Activated gamma-delta T cell treated with Interleukin-2 at 50 U/mL for 16 hours (primary cell): ENCODE data around the gene MPP7.

Experiments
- DNase-seq: peaks from one replicate; pipeline ENCODE4 v3.0.0-alpha.2; 2020

Gene MPP7

DNA sequence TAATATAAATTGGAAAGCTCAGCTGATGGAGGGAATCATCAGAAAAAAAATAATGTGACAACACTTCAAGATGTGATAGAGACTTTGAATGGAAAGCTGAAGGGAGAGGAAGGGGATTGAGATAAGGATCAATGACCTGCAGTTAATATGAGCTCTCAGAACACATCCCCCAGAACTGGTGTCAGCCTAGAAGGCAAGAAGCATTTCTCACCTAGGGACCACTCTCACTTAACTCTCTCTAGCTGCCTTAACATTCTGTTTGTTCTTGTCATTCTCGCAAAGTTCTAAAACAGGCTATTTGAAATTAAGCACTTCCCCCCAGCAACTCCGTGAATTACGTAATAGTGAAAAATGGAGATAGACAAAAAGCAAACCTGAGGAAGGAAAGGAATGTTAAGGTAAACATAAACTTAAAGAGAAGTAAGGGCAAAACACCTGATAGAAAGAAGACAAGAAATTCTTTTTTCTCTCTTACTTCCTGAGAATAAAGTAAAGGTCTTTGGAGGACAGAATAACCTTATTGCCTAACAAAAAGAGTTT is 1.2 kb upstream of the MPP7 start:
- DNase-seq = no peak

DNA sequence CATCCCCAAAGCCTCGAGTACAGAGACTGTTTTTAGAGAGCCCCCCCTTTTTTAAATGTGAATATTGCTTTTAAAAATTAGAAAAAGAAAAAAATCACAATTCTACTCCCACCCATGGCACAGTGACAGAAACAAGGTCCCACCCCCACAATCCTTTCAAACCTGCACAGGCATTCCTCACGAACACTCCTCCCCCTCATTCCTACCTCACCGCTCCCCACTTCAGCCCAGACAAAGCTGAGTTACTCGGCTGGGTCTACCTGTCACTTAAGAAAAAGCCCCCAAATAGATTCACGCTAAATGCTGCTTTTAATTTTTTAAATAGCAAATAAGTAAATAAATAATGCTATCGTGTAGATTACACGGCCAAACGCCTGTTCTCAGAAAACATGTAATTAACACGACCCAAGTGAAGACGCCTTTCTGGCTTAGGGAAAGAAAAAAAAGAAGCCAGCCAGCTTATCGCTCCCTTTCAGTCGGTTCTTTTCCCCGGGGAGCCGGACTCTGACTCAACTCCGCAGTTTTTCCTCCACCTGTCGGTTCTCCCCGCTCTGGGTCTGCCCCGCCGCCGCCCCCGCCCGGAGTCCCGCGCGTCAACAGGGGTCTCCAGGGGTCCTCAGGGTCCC is 739 bp downstream of the MPP7 start:
- no peak for DNase-seq

DNA sequence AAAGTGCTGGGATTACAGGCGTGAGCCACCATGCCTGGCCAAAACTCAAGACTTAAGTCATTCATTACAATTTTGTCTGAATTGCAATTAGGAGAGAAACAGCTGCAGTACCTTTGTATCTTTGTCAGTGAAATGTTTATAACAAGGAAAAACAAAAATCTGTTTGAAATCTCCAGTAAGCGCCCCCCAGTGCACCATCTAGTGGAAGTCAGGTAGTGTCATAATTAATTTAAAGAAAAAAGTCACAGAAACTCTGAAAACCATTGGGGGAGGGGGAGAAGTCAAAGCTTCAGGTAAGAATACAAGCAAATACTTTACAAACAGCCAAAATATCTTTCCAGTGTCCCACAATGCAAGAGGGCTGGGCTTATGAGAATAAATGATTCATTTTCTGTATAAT is 2.8 kb downstream of the MPP7 start:
- no peak for DNase-seq

DNA sequence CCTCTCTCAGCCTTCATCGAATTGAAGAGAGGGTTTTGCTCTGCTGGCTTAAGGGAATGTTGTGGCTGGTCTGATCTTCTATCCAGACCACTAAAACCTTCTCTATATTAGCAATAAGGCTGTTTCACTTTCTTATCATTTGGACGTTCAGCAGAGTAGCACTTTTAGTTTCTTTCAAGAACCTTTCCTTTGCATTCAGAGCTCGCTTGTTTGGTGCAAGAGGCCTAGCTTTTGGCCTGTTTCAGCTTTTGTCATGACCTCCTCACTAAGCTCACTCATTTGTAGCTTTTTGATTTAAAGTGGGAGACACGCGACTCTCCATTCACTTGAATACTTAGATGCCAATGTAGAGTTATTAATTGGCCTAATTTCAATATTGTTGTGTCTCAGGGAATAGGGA is 3.9 kb downstream of the MPP7 start:
- no peak for DNase-seq

DNA sequence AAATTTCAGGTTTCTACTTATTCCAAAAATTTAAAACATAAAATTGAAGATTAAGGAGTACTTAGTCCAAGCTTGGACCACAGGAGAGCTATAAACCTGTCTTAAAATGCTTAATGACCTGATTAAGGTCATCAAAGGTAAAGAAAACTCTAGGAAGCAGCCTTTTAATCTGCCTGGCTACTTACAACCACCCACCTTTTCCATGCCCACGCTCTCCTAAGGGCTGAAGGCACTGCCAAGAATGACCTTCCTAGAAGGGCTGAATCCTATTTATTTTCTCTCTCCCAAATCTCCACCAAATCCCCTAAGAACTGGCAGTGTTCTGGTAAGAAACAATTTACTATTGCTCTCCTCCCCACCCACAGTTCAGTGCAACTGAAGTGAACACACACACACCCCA is 6.8 kb downstream of the MPP7 start:
- no peak for DNase-seq

DNA sequence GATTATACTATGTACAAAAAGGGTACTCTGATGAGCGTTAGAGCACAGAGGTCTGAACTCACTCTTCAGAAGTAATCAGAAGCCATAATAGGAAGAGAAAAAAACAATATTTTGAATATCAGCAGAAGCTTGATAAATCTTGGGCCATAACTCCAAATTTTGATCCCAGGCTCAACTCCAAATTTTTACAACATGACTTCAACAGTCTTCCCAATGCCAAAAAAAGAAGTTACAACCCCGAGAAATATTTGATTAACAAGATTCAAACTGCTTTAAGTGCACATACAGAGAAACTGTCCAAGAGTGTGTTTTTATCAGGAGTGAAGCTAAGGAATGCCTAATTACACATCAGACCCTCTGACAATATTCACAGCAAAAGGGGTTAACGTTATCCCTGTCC is 7.5 kb downstream of the MPP7 start:
- no peak for DNase-seq

DNA sequence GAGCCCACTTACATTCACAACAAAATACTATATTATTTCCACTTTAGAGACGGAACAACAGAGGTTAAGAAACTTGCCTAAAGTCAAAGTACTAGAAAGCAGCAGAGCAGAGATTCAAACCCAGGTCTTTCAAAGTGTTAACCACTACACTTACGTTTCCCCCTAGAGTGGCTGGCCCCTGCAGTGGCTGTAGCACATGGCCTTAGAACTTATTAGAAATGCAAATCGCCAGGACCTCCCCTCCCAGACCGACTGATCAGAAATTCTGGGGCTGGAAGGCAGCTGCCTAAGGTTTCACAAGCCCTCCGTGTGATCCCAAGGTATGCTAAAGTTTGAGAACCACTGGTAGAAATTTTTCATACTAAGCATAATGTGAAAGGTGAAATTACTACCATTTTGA is 8.1 kb downstream of the MPP7 start:
- DNase-seq = no peak

DNA sequence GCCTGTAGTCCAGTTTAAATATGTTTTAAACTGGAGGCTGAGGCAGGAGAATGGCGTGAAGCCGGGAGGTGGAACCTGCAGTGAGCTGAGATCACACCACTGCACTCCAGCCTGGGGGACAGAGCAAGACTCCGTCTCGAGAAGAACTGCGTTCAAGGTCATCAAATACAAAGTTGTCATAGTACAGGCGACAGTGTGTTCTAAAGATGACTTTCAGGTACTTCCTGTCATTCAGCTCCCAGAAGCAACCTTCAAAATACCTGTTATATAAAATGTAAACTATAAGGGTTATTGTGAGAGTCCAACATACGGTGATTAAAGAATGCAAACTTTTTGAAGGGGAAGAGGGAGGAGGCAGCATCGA is 8.7 kb downstream of the MPP7 start:
- no peak for DNase-seq

DNA sequence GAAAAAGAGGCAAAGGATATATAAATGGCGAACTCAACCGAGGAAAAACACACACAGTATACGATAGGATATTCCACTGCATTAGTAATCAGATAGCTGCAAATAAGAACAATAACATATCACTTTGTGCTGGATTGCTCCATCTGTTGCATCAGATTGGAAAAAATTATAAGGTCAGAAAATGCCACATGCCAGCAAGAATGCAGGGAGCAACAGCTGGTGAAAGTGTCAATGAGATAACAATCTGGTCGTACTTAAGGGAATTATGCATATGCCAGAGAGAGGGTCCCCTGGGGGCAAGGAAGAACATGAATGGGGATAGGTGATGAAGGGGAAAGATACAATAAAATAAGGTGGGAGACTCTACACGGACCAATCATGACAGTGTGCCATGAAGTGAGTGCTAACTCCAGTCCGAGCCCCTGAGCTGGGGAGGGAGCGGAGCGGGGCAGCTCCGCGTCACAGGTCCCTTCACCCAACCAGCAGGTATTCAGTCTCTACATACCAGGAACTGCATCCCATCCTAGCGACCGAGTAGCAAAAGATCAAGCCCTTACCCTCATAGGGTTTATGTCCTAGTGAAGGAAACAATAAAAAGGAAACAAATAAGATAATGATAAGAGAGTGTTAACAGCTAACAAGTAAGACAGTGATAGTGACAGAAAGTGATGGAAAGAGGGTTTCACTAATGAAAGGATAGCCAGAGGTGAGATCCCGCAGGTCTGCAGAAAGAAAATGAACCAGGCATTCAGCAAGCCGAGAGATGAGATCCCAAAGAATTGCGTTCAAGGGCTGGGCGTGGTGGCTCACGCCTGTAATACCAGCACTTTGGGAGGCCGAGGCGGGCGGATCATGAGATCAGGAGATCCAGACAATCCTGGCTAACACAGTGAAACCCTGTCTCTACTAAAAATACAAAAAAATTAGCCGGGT is 9.4 kb downstream of the MPP7 start:
- DNase-seq = no peak

DNA sequence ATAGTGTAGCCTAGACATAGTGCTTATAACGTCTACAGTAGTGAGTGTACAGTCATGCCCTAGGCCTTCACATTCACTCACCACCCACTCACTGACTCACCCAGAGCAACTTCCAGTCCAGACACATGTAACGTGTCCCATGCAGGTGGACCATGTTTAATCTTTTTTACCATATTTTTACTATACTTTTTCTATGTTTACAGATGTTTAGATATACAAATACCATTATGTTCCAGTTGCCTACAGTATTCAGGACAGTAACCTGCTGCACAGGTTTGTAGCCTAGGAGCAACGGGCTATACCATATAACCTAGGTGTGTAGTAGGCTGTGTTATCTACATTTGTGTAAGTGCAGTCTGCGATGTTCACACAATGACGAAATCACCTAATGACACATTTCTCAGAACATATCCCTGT is 11.0 kb downstream of the MPP7 start:
- DNase-seq = no peak

DNA sequence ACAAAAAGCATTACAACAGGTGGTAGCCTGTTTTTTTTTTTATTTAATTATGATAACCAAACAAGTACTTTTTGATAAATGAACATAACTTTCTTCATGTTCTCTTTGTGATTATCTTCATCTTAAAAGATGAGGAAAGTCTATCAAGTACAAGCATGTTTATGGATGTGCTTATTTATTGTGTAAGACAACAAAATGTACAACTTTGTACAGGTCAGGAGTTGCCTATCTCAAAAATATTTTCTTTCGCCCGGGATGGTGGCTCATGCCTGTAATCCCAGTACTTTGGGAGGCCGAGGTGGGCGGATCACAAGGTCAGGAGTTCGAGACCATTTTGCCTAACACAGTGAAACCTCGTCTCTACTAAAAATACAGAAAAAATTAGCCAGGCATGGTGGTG is 17.0 kb downstream of the MPP7 start:
- DNase-seq = no peak

DNA sequence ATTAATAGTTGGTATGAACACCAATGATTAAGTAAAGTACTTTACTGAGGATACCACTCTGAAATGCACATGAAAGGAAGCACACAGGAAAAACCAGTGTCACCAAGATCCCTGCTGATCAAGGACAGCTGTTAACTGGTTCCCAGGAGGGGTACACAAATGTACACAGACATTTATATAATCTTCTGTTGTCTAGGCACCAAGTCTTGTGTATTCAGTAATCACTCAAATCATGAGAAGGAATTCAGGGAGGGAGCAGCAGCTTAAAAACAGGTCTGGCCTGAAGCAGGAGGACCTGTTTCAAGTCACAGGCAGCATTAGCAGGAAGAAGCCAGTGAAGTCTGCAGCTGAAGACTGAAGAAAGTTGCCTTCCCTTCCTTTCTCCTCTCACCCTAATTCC is 18.7 kb downstream of the MPP7 start:
- DNase-seq = no peak

DNA sequence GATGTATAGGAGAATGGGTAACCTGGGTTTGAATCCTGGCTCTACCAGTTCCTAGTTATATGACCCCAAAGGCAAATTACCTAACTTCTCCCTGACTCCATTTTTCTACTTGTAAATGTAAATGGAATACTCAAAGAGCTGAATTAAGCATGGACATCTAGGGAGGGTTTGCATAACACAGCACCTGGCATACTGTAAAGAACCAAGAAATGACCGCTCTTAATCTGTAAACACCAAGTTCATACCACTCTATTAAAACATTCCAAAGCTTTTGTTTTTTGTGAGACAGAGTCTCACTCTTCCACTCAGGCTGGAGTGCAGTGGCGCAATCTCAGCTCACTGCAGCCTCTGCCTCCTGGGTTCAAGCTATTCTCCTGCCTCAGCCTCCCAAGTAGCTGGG is 19.6 kb downstream of the MPP7 start:
- no peak for DNase-seq

DNA sequence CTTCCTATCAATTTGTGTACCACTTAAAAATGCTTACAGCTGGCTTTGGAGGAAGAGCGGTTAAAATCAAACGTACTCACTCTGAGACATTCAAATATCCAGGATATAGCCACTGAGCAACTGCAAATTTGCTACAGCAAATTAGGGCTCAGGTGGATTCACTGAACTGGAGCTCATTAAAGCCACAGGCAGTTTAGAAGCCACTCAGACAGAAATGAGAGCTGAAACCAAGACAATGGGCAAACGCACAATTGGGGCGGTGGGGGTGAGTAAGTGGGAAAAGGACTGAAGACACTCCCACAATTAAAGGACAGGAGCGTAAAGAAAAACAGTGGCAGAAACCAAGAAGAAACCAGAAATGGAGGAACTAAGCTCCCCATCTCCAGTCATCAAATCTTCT is 20.5 kb downstream of the MPP7 start:
- no peak for DNase-seq

DNA sequence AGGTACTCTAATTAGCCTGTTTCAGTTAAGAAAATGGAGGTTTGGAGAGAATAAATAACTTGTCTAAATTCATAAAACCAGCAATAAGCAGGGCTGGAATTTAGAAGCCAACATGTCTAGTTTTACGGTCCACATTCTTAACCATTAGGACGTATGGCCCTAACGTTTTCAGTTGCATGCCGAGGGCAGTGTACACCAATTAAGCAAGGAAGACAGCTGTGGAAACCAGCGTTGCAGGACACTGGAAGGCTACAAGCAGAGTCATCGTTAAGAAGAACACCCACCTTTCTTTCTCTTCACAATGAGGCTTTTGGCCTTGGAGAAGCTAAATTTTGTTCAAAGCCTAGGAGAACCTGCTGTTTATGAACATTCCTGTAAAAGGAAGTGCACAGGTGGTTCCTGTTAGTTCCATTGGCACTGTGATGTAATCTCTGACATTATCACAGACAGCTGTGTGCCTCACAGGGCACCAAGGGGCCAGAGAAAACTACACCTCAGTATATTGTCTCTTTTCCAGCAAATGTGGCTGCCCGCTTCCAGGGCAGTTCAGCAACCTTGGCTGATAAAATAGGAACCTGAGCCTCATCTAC is 21.0 kb downstream of the MPP7 start:
- DNase-seq = no peak

DNA sequence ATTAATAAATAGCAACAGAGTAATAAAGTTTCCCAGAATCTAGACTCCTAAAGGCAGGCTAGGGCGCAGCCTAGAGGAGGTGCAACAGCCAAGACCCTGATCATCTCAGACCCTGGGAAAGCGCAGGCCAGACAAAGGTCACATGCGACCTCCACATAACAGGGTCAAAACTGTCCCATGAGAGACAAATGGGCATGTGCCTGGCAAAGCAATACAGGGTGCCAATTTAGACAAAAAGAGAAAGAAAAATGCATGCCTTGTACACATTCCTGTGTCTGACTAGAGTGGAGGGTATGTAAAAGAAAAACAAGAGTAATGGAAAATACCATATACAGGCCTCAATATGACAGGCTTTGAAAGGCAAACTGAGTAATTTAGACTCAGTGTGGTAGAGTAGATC is 22.2 kb downstream of the MPP7 start:
- no peak for DNase-seq

DNA sequence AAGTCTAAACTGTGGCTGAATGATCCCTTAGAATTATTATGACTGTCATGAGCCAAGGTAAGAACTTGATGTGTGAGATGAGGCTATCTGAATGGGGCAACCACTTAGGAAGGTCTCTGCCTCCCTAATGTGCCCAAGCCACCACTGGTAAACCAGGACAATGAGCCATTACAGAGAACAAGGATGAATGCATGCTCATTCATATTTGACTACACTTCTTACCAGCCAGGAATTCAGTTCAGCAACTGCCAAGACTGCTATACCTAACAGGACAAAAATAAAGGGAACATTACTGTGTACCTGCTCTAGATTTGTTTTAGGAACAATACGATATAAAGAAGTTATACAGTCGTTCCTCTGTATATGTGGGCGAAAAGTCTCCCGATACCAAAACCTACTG is 23.0 kb downstream of the MPP7 start:
- no peak for DNase-seq

DNA sequence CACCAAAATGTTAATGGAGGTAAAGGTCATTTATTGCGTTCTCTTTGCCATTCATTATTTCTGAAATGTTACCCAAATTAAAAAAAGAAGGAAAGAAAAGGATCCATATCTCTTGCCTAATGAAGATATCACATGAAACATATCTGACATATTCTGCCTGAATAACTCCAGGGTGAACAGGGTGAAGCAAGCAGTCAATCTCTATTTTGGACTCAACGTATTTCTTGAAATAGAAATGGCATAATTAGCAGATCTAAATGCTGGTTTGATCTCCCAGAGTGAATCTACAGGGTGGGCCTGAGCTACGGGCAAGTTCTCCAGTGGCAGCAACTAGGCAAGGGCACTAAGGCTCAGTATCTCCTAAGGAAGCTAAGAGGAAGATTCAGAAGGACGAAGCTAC is 24.0 kb downstream of the MPP7 start:
- no peak for DNase-seq

DNA sequence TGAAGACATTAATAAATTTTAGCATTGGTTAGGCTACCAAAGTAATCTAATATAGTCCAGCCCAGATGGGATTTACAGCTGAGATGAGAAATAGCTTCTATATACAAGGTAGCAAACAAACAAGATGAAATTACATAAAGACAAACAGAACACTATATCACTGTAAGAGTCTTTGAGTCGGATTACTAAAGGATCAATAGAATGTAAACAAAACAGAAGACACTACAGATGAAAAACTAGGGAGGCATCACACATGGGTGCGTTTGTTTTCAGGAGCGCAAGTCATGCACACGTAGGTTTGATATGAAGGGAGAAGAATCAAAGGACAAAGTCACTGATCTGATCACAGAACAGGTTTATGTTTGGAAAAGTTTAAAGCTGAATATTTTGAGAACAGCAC is 26.5 kb downstream of the MPP7 start:
- no peak for DNase-seq

DNA sequence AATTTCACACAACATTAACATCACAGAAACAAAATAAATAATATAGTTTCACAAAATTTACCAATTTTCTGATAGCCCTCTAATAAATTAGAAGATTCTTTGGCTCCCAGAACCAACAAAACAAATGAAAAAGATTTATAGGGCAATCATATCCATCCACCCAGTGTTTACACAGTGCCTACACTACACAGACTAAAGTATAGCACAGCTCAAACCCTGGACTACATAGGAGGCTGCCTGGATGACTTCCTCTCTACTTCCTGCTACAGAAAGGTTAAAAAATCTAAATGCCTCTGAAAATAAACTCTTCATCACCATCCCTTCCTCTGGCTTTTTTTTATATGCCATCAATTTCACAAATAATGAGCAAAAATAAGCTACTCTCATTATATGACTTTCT is 28.4 kb downstream of the MPP7 start:
- DNase-seq = no peak

DNA sequence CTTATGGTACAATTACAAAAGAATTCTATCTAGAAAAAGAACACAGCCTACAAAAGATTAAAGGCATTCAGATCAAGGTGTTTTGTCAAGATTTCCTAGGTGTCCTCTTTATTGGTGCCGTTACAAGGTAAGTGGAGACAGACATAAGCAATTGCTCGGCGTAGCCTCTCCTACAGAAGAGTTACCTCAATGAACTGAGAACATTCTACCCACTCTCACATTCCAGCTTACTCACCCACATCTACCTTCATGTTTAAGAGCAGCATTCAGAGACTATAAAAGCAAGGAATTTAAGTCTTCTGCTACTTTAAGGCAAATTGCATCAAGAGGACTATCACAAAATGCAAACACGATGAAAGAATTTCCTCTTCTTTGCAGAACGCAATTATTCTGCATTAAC is 29.5 kb downstream of the MPP7 start:
- no peak for DNase-seq

DNA sequence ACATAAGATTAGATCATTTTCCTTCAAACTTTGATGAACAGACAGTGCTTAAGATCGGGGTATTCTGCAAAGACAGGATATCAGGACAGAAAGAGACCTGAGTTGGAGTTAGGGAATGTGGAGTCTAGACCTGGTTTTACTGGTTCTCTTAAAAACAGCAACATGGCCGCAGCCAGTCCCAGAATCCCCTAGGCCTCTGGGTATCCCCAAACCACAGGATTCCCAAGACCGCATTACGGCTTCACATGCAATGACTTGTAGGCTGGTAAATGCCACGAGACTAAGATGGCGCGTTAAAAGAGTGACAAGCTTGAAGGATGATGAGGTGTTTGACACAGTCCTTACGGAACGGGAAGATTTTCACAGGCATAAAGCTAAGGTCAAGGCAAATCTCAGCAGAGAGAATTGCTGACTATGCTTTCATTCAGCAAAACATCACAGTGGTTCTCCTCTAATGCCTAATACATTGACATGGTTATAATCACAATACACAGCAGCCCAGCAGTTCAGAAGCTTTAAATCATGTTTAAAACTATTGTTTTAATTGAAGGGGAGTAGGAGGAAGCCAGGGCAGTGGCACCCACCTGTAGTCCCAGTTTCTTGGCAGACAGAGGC is 32.9 kb downstream of the MPP7 start:
- DNase-seq = no peak

DNA sequence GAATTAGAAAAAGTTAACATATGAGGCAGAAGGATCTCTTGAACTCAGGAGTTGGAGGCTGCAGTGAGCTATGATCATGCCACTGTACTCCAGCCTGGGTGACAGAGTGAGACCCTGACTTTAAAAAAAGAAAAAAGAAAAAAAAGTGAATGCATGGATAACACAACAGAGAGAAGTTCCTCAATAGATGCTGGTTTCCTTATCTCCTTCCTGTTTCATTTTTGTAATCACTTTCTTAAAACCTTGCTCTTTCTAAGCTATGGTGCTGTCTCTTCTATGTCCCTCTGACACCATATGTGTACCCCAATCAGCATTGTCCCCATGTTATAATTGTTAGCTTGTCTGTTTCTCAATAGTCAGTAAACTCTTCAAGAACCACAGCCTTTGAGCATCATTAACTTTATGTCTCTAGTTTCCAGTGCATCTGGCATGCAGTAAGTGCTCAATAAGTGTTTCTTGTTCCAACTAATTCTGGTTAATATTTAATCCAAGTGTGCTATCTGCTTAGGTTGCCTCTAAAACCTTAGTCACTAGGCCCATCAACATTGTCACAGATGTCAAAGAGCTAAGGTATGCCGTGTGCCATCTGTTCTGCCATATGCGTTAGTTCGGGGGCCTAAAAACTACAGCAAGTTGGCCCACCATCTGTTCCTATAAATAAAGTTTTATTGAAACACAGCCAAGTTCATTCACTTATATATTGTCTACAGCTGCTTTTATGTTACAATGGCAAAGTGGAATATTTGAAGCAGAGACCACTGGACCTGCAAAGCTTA is 36.2 kb downstream of the MPP7 start:
- no peak for DNase-seq
